Endodermal cell (in vitro differentiated cells): ENCODE results near the gene COL27A1. TPM values are rescaled to one million over a fixed set of nuclear protein-coding genes. Genes with fewer than 3 reads are reported as not detected.

Experiments
- DNase-seq: peaks from one replicate; pipeline ENCODE4 v3.0.0-alpha.2; 2017
- H3K27ac ChIP-seq: 2 replicates; pipeline ENCODE4 v1.5.1; 2013; ENCODE audit warnings: mild to moderate bottlenecking, low read depth, low read length, moderate library complexity
- H3K27me3 ChIP-seq: 2 replicates; pipeline ENCODE4 v1.6.1; 2013; ENCODE audit warnings: mild to moderate bottlenecking, low read length, moderate library complexity; ENCODE audit not compliant: insufficient read depth, control insufficient read depth, poor library complexity, severe bottlenecking
- H3K36me3 ChIP-seq: 2 replicates; pipeline ENCODE4 v1.7.0; 2013; ENCODE audit warnings: mild to moderate bottlenecking, low read length, moderate library complexity; ENCODE audit not compliant: control insufficient read depth, insufficient read depth
- H3K4me1 ChIP-seq: one replicate; pipeline ENCODE4 v1.7.0; 2013; ENCODE audit warnings: low read length; ENCODE audit not compliant: control insufficient read depth, insufficient read depth
- H3K4me3 ChIP-seq: 2 replicates; pipeline ENCODE4 v1.5.1; 2013; ENCODE audit warnings: mild to moderate bottlenecking, low read length, moderate library complexity
- H3K9ac ChIP-seq: 2 replicates; pipeline ENCODE4 v1.6.1; 2013; ENCODE audit warnings: mild to moderate bottlenecking, low read length, moderate library complexity; ENCODE audit not compliant: poor library complexity, severe bottlenecking; ENCODE audit errors: extremely low read depth
- H3K9me3 ChIP-seq: 2 replicates; pipeline ENCODE4 v1.6.1; 2013; ENCODE audit warnings: mild to moderate bottlenecking, low read length, moderate library complexity; ENCODE audit not compliant: control insufficient read depth
- H3K27ac Mint-ChIP-seq: 2 replicates; pipeline ENCODE4 v1.8.0; 2020; ENCODE audit warnings: mixed read lengths
- H3K27me3 Mint-ChIP-seq: 2 replicates; pipeline ENCODE4 v1.8.0; 2021; ENCODE audit warnings: mild to moderate bottlenecking, mixed read lengths; ENCODE audit not compliant: insufficient read depth
- H3K36me3 Mint-ChIP-seq: 2 replicates; pipeline ENCODE4 v1.8.0; 2020; ENCODE audit warnings: low read depth, mixed read lengths
- H3K4me1 Mint-ChIP-seq: 2 replicates; pipeline ENCODE4 v1.8.0; 2020; ENCODE audit warnings: mixed read lengths
- H3K4me3 Mint-ChIP-seq: 2 replicates; pipeline ENCODE4 v1.8.0; 2020; ENCODE audit warnings: mild to moderate bottlenecking, moderate library complexity, mixed read lengths
- H3K9me3 Mint-ChIP-seq: 2 replicates; pipeline ENCODE4 v1.8.0; 2020; ENCODE audit warnings: mild to moderate bottlenecking, mixed read lengths
- CTCF ChIP-seq: fragments of 200-600 bp; sonication (generic); conservative IDR thresholded peaks from 2 replicates; pipeline ENCODE4 v1.5.0; 2021; ENCODE audit warnings: antibody characterized with exemption, mild to moderate bottlenecking
- WGBS, 2 experiments: methylation state at CpG; one replicate each; pipeline versions ENCODE4 v1.1.5 to v1.1.7; 2013; ENCODE audit warnings: missing lambda C conversion rate in 2 of 2, mixed read lengths in 1 of 2; ENCODE audit not compliant: insufficient coverage in 1 of 2, insufficient read length in 1 of 2; 5-methylcytosine and 5-hydroxymethylcytosine counted together
- total RNA-seq, 2 donors: library from RNA; stranded (reverse); fragmentation: NEBNext Ultra II Directional in 1 of 2; extraction: Animal tissue kit (Norgen Biotek cat#: 25700) in 1 of 2; gene quantifications; 2 replicates in 1 of 2; 3 replicates in 1 of 2; pipeline ENCODE4 v1.2.1, GENCODE V29; 2021

The COL27A1 gene
- total RNA-seq, 2 donors from 2014 or later = 43.8 to 69.5 TPM

GRCh38 chr9:114264806-114265550 is 109.6 kb downstream of the COL27A1 start:
- Histone ChIP-seq H3K4me3 (no peak overlapping the region), H3K9me3 (no peaks in the 10 kb centered on the region), H3K9ac (no peak overlapping the region), H3K27me3 (no peaks in the 10 kb centered on the region), H3K27ac (no peak overlapping the region), H3K36me3 (peaks cover 41% of the 10 kb centered on the region), H3K4me1 (no peaks in the 10 kb centered on the region)
- Mint-ChIP-seq H3K4me3 (no peak overlapping the region), H3K27ac (no peak overlapping the region), H3K9me3 (no peaks in the 10 kb centered on the region), H3K4me1 (peaks cover 3% of the 10 kb centered on the region), H3K36me3 (no peaks in the 10 kb centered on the region), H3K27me3 (no peaks in the 10 kb centered on the region)
- no peak for DNase-seq
- WGBS, 2 experiments = 94 to 97% methylated on average over 9 to 15 of the region's 15 CpGs
- TF ChIP-seq CTCF = no peak

DNA sequence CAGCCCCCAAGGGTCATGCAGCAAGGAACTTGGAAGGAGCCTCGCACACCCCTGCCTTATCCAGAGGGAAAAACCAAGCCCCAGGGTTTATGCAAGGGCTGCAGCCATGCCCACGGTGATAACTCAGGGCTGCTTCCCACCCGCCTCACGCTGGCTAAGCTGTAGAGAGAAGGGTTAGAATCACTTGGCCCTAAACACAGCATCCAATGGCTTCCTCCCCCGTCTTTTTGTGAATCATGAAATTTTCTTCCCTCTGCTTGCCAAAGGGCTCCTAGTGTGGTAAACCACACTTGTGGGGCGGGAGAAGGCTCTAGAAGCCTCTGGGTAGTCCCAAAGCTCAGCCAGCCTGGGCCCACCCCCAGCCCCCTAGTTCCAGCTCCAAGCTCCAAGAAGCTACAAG is 111.6 kb downstream of the COL27A1 start:
- Mint-ChIP-seq H3K27ac (no peak overlapping the region), H3K36me3 (peaks cover 6% of the 10 kb centered on the region), H3K4me1 (no peaks in the 10 kb centered on the region), H3K27me3 (no peaks in the 10 kb centered on the region), H3K9me3 (no peaks in the 10 kb centered on the region), H3K4me3 (no peak overlapping the region)
- Histone ChIP-seq H3K9ac (no peak overlapping the region), H3K4me3 (no peak overlapping the region), H3K27me3 (no peaks in the 10 kb centered on the region), H3K27ac (no peak overlapping the region), H3K36me3 (peaks cover 49% of the 10 kb centered on the region), H3K4me1 (no peaks in the 10 kb centered on the region), H3K9me3 (no peaks in the 10 kb centered on the region)
- WGBS, 2 experiments = 93 to 100% methylated on average over 2 to 6 of the region's 6 CpGs
- TF ChIP-seq CTCF = no peak
- DNase-seq = no peak

DNA sequence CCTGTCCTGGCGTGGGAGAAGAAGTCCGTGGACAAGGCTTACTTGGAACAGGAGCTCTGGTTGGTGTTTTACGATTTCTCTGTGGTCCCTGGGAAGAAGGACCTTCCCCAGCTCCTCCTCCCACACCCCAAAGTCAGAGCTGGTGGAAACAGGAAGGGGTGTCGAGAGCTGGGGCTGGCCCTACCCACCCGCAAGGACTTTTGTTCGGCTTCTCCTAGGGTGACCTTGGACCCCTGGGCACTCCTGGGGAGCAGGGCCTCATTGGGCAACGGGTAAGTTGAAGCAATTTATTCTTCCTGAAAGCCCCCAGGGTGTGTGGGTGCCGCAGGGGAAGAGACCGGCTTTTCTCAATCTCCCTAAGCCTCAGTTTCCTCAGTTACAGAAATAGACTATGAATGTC is 113.7 kb downstream of the COL27A1 start:
- Histone ChIP-seq H3K27ac (no peak overlapping the region), H3K27me3 (no peaks in the 10 kb centered on the region), H3K4me3 (no peak overlapping the region), H3K9ac (no peak overlapping the region), H3K9me3 (no peaks in the 10 kb centered on the region), H3K4me1 (no peaks in the 10 kb centered on the region), H3K36me3 (peaks cover 41% of the 10 kb centered on the region)
- H3K27me3 Mint-ChIP-seq = no peaks in the 10 kb centered on the region
- H3K4me3 Mint-ChIP-seq = no peak overlapping the region
- DNase-seq = no peak
- H3K27ac Mint-ChIP-seq = no peak overlapping the region
- TF ChIP-seq CTCF = no peak
- 95 to 100% methylated on average over 5 to 8 of the region's 9 CpGs for WGBS, 2 experiments
- H3K4me1 Mint-ChIP-seq = peaks cover 8% of the 10 kb centered on the region
- H3K36me3 Mint-ChIP-seq = peaks cover 9% of the 10 kb centered on the region
- H3K9me3 Mint-ChIP-seq = no peaks in the 10 kb centered on the region
